Adipocyte (in vitro differentiated cells): ENCODE measurements around the gene SP6.

ENCODE experiments used
- DNase-seq: peaks from one replicate; pipeline ENCODE4 v3.0.0-alpha.2; 2015; ENCODE audit warnings: low read depth
- H3K27me3 ChIP-seq: replicated peaks from 2 replicates; pipeline ENCODE4 v1.7.0; 2013; ENCODE audit warnings: mild to moderate bottlenecking, low read length, moderate library complexity; ENCODE audit not compliant: control insufficient read depth, insufficient read depth
- H3K36me3 ChIP-seq: 2 replicates; pipeline ENCODE4 v1.7.0; 2013; ENCODE audit warnings: low read length, mild to moderate bottlenecking, moderate library complexity; ENCODE audit not compliant: control insufficient read depth, insufficient read depth, severe bottlenecking
- H3K4me1 ChIP-seq: 2 replicates; pipeline ENCODE4 v1.7.0; 2013; ENCODE audit warnings: mild to moderate bottlenecking, low read length, moderate library complexity; ENCODE audit not compliant: control insufficient read depth, insufficient read depth
- H3K4me3 ChIP-seq: 2 replicates; pipeline ENCODE4 v1.7.0; 2013; ENCODE audit warnings: mild to moderate bottlenecking, low read length, moderate library complexity
- H3K9ac ChIP-seq: 2 replicates; pipeline ENCODE4 v1.7.0; 2013; ENCODE audit warnings: mild to moderate bottlenecking, low read length, moderate library complexity
- H3K9me3 ChIP-seq: 2 replicates; pipeline ENCODE4 v1.7.0; 2013; ENCODE audit warnings: mild to moderate bottlenecking, low read length, moderate library complexity; ENCODE audit not compliant: control insufficient read depth

The SP6 gene

DNA sequence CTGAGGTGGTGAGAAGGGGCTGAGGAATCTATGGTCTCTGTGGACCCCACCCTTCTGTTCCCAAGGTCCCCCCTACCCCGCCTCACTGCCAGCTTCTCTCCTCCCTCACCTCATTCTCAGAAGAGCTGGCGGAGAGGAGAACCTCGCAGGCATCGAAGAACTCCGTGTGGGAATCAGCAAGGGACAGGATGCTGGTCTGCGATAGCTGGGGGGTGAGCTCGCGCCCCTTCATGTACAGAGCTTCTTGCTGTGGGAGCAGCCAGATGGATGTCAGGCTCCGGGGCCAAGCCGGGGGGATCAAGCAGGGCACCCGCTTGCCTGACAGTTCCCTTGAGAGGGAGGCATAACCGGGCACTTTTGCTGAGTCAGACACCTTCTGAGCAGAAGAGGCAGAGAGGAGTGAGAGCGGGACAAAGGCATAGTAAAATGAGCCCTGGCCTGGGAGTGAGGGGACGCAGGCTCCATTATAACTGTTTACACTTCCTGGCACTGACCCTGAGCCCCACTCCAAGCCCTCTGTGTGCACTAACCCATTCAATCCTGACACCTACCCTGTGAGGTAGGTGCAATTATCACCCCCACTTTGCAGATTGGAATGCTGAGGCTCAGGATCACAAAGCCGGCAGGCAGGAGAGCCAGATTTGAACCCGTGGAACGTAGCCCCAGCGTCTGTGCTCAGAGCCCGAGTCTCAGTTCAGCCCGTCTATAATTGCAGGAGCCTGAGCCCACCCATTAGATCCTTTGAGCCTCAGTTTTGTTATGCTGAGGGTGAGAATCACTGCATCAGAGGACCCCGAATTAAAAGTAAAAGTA, 35.7 kb downstream of the SP6 start:
- no peaks in the 10 kb centered on the region for H3K27me3 ChIP-seq

DNA sequence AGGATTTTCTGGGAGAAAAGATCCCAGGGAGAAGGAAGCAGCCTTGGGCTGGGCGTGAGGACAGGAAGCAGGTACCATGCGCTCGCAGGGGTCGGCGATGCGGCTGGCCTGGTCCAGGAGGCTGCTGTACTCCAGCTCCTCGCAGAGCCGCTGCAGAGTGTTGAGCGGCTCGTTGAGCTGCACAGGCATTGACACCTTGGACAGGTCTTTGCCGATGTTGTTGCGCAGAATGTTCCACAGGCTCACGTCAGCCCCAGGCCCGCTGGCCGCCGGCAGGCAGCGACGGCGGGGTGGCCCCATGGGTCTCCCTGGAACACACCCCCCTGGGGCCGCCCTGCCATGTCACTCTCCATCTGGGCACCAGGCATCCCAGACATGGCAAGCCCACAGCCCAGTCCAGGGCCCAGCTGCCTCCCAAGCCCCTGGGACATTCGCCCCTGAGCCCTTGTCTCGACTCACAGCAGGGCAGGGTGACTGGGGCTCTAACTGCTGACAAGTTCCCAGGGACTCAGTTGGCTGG, 37.4 kb downstream of the SP6 start:
- Histone ChIP-seq H3K36me3 (no peaks in the 10 kb centered on the region), H3K9ac (no peak overlapping the region), H3K9me3 (no peaks in the 10 kb centered on the region), H3K27me3 (no peaks in the 10 kb centered on the region), H3K4me3 (no peak overlapping the region), H3K4me1 (peaks cover 22% of the 10 kb centered on the region)
- no peak for DNase-seq

More for the DNA sequence above, 35.7 kb downstream of the SP6 start:
- Histone ChIP-seq H3K36me3 (no peaks in the 10 kb centered on the region), H3K9ac (no peak overlapping the region), H3K4me3 (no peak overlapping the region), H3K9me3 (no peaks in the 10 kb centered on the region), H3K4me1 (peaks cover 9% of the 10 kb centered on the region)
- DNase-seq: no peak

DNA sequence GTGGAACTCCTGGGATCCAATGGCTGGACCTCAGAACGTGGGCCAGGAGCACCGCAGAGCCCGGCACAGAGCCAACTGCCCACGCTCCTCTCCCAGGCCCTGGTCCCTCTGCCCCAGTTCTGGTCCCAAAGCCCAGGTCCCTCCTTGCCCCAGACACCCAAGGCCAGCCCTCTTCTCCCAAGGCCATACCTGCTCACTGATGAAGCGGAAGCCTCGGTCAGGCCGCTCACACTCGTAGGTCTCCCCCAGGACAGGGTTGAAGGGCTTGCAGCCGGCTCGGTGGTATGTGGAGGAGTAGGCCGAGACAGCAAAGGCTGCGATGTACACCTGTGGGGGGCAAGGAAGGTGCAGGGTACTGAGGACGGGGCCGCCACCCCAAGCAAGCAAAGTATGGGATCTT, 37.9 kb downstream of the SP6 start:
- Histone ChIP-seq H3K4me1 (peaks cover 22% of the 10 kb centered on the region), H3K36me3 (no peaks in the 10 kb centered on the region), H3K9ac (no peak overlapping the region), H3K4me3 (no peak overlapping the region), H3K27me3 (no peaks in the 10 kb centered on the region), H3K9me3 (no peaks in the 10 kb centered on the region)
- DNase-seq: no peak

DNA sequence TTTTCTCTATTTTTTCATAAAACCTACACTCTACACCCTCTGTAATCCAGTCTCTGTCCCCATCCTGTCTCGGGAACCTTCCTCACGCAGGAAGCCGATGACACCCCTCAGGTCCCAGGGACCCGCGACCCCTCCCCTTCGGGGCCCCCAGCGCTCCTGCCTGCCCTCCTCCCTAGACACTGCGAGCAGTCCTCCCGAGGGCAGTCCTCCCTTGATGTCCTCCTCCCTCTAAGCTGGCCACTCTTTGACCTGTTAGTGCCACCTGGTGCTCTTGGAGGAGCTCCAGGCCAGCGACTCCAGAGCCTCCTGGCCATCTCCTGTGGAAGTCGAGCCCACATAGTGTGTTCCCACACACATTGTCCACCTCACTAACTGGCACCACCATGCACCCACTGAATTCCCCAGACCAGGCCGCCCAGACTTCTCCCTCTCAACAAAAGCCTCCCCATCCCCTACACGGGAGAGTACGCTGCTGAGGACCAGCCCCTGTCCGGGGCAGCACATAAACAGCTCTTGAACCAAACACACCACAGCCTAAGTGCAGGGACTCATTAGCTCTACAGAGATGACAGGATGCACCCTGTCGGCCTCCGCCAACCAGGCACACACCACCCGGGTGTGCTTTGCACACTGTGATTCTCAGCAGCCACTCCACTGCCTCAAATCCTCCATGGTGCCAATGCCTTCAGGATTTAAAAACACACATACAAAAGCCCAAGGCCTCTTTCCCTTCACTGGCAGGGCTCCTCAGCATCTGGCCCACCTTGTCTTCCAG, 38.6 kb downstream of the SP6 start:
- H3K4me3 ChIP-seq: no peak overlapping the region
- H3K36me3 ChIP-seq: no peaks in the 10 kb centered on the region
- peaks cover 22% of the 10 kb centered on the region for H3K4me1 ChIP-seq
- H3K9ac ChIP-seq: no peak overlapping the region
- no peak for DNase-seq
- H3K9me3 ChIP-seq: no peaks in the 10 kb centered on the region
- no peaks in the 10 kb centered on the region for H3K27me3 ChIP-seq

DNA sequence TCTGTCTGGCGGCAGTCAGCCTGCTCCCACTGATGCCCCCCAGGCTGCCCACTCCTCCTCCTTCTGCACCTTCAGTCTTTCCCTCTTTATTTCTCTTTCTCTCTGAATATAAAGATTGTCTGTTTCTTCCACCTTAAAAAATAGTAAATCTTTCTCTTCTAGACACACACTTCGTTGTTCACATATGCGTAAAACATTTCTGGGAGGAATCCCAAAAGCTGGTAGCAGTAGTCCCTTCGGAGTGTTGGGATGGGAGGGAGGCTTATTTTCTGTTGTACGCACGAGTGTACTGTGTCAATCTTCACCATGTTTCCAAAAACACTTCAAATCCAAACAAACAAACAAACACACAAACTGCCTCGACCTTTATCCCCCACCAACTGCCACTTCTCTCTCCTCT, 39.3 kb downstream of the SP6 start:
- H3K4me1 ChIP-seq: peaks cover 22% of the 10 kb centered on the region
- H3K36me3 ChIP-seq: peaks cover 2% of the 10 kb centered on the region
- peaks cover 5% of the 10 kb centered on the region for H3K27me3 ChIP-seq
- DNase-seq: no peak
- H3K9me3 ChIP-seq: no peaks in the 10 kb centered on the region
- H3K4me3 ChIP-seq: no peak overlapping the region
- H3K9ac ChIP-seq: no peak overlapping the region

DNA sequence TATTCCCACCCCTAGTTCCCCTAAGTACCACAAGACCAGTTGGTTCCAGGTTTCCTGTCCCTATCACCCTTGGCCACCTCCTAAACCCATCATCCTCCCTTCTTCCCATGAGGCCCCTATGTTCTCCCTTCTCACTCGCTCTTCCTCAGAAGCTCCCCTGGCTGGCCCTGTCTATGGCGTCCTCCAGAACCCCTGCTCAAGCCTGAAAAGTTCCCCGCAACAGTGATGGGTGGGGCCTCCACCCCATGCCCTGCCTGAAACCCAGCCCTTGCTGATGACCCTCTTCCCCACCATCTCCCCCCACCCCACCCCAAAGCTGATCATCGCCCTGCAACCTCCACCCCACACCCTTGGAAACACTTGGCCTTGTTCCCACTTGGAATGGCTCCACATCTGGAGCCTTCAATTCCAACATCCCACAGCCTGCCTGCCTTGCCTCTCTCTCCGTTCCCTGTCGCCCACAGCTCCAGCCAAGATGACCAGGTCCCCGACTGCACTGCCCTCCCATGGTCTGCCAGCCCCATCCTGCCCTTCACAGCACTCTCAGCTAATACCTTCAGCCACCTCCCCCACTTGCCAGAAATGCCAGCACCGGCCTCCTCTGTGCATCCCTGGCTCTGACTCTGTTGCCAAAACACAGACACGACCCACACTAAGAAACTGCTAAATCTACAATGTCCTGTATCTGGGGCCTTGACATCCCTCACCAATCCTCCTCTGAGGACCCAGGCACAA, 39.9 kb downstream of the SP6 start:
- no peak overlapping the region for H3K9ac ChIP-seq
- peaks cover 2% of the 10 kb centered on the region for H3K36me3 ChIP-seq
- H3K4me3 ChIP-seq: no peak overlapping the region
- H3K4me1 ChIP-seq: peaks cover 22% of the 10 kb centered on the region
- H3K27me3 ChIP-seq: peaks cover 9% of the 10 kb centered on the region
- DNase-seq: no peak
- no peaks in the 10 kb centered on the region for H3K9me3 ChIP-seq

DNA sequence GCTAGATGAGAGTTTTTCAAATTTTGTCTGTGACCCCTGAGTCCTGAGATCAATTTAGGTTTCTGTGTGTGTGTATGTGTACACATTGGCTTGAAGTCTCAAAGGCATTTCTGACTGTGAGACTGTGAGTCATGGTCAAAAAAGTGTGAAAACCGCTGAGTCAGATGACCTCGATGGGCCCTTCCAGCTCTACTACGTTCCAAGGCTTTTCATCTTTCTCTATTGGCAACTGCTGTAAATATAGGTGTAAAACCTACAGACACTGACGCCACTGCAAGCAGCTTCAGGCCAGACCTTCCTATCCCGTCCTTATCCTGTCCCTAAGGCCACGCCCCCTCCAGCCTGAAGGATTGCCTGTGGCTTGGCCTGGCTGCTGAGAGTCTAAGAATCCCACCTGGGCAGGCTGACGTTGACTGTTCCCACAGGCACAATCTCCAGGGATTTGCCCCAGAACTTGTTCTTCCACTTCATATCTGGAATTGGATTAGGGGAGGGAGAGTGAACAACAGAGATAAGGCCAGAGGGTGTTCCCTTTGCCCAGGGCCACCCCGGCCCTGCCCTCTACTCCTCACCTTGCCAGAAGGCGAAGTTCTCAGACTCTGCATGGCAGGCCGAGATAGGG, 40.7 kb downstream of the SP6 start:
- H3K27me3 ChIP-seq: peaks cover 9% of the 10 kb centered on the region
- no peak overlapping the region for H3K9ac ChIP-seq
- no peaks in the 10 kb centered on the region for H3K9me3 ChIP-seq
- H3K4me1 ChIP-seq: peaks cover 22% of the 10 kb centered on the region
- H3K4me3 ChIP-seq: no peak overlapping the region
- peak; percentile 75 for DNase-seq
- H3K36me3 ChIP-seq: peaks cover 2% of the 10 kb centered on the region

DNA sequence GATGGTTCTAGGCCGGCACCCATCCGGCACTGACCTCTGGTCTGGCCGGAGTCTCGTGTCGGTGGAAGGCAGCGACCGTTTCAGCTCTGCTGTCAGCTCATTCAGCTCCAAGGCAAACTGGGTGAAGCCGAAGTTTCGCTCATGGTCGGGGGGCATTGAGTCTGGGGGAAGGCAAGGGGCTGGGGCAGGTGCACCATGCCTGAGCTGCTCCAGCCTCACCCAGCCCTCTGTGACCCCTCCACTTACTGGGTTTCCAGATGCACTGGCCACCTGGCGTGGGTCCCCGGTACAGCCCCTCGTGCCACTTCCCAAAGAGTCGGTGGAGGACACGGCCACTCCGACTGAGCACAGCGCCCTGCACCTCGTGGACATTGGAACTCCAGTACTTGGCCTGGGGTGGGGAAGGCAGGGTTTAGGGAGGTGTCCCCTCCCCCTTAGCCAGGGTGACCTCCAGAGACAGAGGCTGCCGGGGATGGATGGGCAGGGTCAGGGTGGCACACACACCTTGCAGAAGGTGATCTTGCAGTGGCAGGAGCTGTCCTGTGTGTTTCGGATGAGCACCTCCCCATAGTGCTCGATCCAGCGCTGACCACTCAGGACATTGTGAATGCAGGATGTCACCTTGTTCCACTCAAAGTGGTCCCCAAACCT, 42.0 kb downstream of the SP6 start:
- Histone ChIP-seq H3K4me3 (no peak overlapping the region), H3K9ac (no peak overlapping the region), H3K27me3 (peaks cover 19% of the 10 kb centered on the region), H3K9me3 (no peaks in the 10 kb centered on the region), H3K4me1 (peaks cover 22% of the 10 kb centered on the region), H3K36me3 (peaks cover 2% of the 10 kb centered on the region)
- no peak for DNase-seq

DNA sequence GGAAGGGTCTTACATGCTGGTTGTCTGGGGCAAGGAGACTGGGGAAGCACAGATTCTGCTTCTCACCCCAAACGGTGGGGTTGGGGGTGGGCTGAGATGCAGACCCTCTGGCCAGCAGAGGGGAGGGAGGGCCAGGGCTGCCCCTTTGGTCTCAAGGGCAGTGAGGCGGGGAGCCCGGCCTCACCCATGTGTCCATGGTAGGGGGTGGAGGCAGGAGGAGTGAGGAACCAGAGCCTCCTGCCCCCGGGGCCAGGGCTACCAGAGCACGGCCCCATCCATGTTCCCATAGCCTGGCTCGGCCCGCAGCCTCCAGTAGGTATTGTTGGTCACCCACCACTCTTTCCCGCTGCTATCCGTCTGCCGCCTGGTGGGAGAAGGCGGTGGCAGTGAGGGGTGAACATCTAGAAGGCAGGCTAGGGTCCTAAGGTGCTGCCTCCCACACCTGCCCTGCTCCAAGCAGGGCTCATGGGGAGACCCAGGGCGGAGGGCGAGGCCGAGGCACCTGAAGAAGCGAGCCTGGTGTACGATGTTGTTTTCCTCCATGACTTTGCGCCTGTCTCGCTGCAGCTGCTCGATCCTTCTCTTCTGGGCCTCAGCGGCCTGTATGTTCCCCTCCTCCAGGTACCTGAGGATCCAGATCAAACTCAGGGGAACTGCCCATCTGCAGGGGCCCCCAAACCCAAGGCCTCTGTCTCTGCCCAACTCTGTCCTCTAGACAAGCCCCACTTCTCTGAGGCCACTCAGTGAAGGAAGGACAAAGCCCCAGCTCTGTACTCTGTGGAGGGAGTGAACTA, 42.7 kb downstream of the SP6 start:
- Histone ChIP-seq H3K9ac (no peak overlapping the region), H3K36me3 (peaks cover 2% of the 10 kb centered on the region), H3K27me3 (peaks cover 26% of the 10 kb centered on the region), H3K4me1 (peaks cover 22% of the 10 kb centered on the region), H3K4me3 (no peak overlapping the region), H3K9me3 (no peaks in the 10 kb centered on the region)
- DNase-seq: no peak

DNA sequence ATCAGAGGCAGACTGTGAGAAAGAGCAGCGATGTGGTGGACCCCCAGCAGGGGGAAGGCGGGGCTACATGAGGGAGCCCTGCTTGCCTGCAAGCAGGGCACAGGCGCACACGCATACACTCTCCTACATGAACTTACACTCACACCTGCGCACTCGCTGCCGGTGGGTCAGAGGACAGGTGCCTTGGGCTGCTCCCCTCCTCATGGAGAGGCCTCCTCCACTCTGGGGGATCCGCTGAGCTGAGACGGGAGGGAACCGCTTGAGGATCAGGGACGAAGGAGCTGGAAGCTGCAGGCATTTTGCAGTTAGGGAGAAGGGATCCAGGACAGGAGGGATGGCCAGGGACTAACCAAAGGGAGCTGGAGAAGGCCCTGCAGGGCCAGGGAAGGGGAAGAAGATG, 43.5 kb downstream of the SP6 start:
- Histone ChIP-seq H3K27me3 (peaks cover 33% of the 10 kb centered on the region), H3K9me3 (no peaks in the 10 kb centered on the region), H3K36me3 (peaks cover 2% of the 10 kb centered on the region), H3K4me3 (no peak overlapping the region), H3K9ac (no peak overlapping the region), H3K4me1 (peaks cover 22% of the 10 kb centered on the region)
- DNase-seq: no peak
